Sigmoid colon (tissue), 7 donors: Measurements from ENCODE around the gene FASN. TPM values are rescaled to one million over a fixed set of nuclear protein-coding genes. Genes with fewer than 3 reads are reported as not detected.

Experiments used
- DNase-seq: peaks from one replicate; pipeline ENCODE4 v3.0.0-alpha.2; 2019
- H3K27ac ChIP-seq, 4 donors: fragments of 200-600 bp; sonication (generic); one replicate each; pipeline ENCODE4 v1.5.1; 2016 to 2019; ENCODE audit warnings: mild to moderate bottlenecking in 1 of 4
- H3K27me3 ChIP-seq, 3 donors: fragments of 200-600 bp; sonication (generic); one replicate each; pipeline ENCODE4 v1.5.1; 2019; ENCODE audit warnings: mild to moderate bottlenecking in 1 of 3
- H3K36me3 ChIP-seq, 4 donors: fragments of 200-600 bp; sonication (generic); one replicate each; pipeline ENCODE4 v1.5.1; 2016 to 2019
- H3K4me1 ChIP-seq, 4 donors: fragments of 200-600 bp; sonication (generic); one replicate each; pipeline ENCODE4 v1.5.1; 2017 to 2019
- H3K4me3 ChIP-seq, 4 donors: fragments of 200-600 bp; sonication (generic); one replicate each; pipeline ENCODE4 v1.5.1; 2017 to 2019; ENCODE audit warnings: mild to moderate bottlenecking in 2 of 4, moderate library complexity in 1 of 4
- H3K9me3 ChIP-seq, 4 donors: fragments of 200-600 bp in 3 of 4; sonication (generic) in 3 of 4; one replicate each; pipeline versions ENCODE4 v1.5.1 to v1.6.1; 2013 to 2019
- CTCF ChIP-seq, 4 experiments: fragments of 450-650 bp in 3 of 4; fragments of 200-600 bp in 1 of 4; IDR thresholded peaks; one replicate each; pipeline ENCODE4 v1.5.1; 2016 to 2019; ENCODE audit warnings: antibody characterized with exemption in 4 of 4, mild to moderate bottlenecking in 3 of 4, moderate library complexity in 2 of 4
- EP300 ChIP-seq, 4 donors: sonication (generic); formaldehyde crosslinking; IDR thresholded peaks; one replicate each; pipeline ENCODE4 v1.6.1; 2017; ENCODE audit warnings: antibody characterized with exemption in 4 of 4
- POLR2A ChIP-seq, 2 donors: fragments of 450-650 bp; IDR thresholded peaks; one replicate each; pipeline ENCODE4 v1.6.1; 2016; ENCODE audit warnings: antibody characterized with exemption in 2 of 2, mild to moderate bottlenecking in 2 of 2, moderate library complexity in 2 of 2
- POLR2AphosphoS5 ChIP-seq, 4 donors: sonication (generic); formaldehyde crosslinking; IDR thresholded peaks; one replicate each; pipeline ENCODE4 v1.6.1; 2017; ENCODE audit warnings: antibody characterized with exemption in 4 of 4
- WGBS, 2 donors: extraction: QIAGEN DNeasy Blood & Tissue Kit; methylation state at CpG; one replicate each; pipeline ENCODE4 v1.1.7; 2013; 5-methylcytosine and 5-hydroxymethylcytosine counted together
- intact Hi-C: fragments of 100-400 bp; cut with DNase I; formaldehyde crosslinking; loops from one replicate; pipeline ENCODE4 v1.15.1; 2023
- polyA plus RNA-seq, 3 donors: library from polyadenylated mRNA; stranded (reverse); fragments of 200-250 nt; gene quantifications; one replicate each; pipeline ENCODE4 v1.2.3, GENCODE V29; 2013
- total RNA-seq, 4 donors: library from RNA; depleted of rRNA; stranded (reverse); fragments of >200 nt; gene quantifications; one replicate each; pipeline ENCODE4 v1.1.0, GENCODE V29; 2016
- donor health status: healthy with polysubstance abuse.
- donor health status: Bipolar disorder and iron deficiency.
- donor health status: healthy.

The FASN gene
- total and polyA plus RNA-seq, 7 donors = 12.7 to 152 (median 18.0) TPM

- no peak overlapping the region for H3K27ac ChIP-seq
- intact Hi-C loops = no loop called here
- DNase-seq = no peak
- no peaks in the 10 kb centered on the region for H3K9me3 ChIP-seq
- H3K4me1 ChIP-seq = no peaks in the 10 kb centered on the region
- peaks cover 82 to 100% (median 97%) of the 10 kb centered on the region in 4 donors for H3K36me3 ChIP-seq
- H3K4me3 ChIP-seq = no peak overlapping the region
- WGBS, 2 donors = 91 to 94% methylated on average over 39 of the region's 39 CpGs
- H3K27me3 ChIP-seq = no peaks in the 10 kb centered on the region
- TF ChIP-seq EP300 (IDR thresholded peaks at IDR 0.05) (no peak), POLR2AphosphoS5 (IDR thresholded peaks at IDR 0.05) (no peak), POLR2A (IDR thresholded peaks at IDR 0.05) (no peak)
Observed at GRCh38 chr17:82086941-82087906, 10.8 kb downstream of the FASN start.

- intact Hi-C loops = no loop called here
- H3K4me1 ChIP-seq = no peaks in the 10 kb centered on the region
- no peaks in the 10 kb centered on the region for H3K27me3 ChIP-seq
- no peak overlapping the region for H3K4me3 ChIP-seq
- no peak overlapping the region for H3K27ac ChIP-seq
- DNase-seq = no peak
- no peaks in the 10 kb centered on the region for H3K9me3 ChIP-seq
- H3K36me3 ChIP-seq = peaks cover 81 to 100% (median 94%) of the 10 kb centered on the region in 4 donors
- no peak for TF ChIP-seq POLR2AphosphoS5 (IDR thresholded peaks at IDR 0.05)
- WGBS, 2 donors = 90 to 93% methylated on average over 25 of the region's 25 CpGs
Observed at GRCh38 chr17:82085931-82086764, 11.9 kb downstream of the FASN start.

- Histone ChIP-seq H3K4me3 (no peak overlapping the region), H3K27me3 (no peaks in the 10 kb centered on the region), H3K36me3 (peaks cover 81 to 100% (median 95%) of the 10 kb centered on the region in 4 donors), H3K27ac (no peak overlapping the region), H3K4me1 (no peaks in the 10 kb centered on the region), H3K9me3 (no peaks in the 10 kb centered on the region)
- no peak for DNase-seq
- TF ChIP-seq CTCF (IDR thresholded peaks at IDR 0.05) = no peak
- no peak for TF ChIP-seq EP300 (IDR thresholded peaks at IDR 0.05)
- no peak for TF ChIP-seq POLR2AphosphoS5 (IDR thresholded peaks at IDR 0.05)
- no peak for TF ChIP-seq POLR2A (IDR thresholded peaks at IDR 0.05)
- WGBS, 2 donors = 91 to 92% methylated on average over 49 of the region's 49 CpGs
- intact Hi-C loops = no loop called here
Observed at GRCh38 chr17:82085031-82085861, 12.8 kb downstream of the FASN start.

DNA sequence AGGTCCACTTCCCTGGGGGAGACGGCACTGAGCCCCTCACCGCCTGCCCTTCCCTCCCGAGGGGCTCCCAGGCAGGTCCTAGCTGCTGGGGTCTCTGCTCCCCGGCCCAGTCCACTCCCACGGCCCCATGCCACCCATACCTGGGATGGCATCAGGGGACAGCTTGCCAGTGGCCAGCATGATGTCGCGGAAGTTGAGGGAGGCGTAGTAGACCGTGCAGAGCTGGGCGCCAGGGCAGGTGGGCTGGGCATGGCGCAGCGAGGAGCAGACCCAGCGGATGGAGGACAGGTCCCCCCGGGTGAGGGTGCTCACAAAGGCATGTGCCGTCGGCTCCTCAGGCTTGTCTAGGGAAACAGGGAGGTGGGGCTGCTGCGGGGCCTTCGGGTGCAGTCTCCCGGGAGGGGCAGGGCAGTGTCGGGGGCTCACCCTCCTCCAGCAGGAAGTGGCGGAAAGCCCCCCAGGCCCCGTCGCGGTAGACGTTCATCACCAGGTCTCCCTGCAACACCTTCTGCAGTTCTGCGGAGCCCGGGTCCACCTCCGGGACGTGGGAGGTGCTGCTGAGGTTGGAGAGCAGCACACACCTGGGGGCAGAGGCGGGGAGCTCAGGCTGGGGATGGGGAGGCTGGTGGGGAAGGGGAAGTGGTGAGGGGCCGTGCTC, 13.5 kb downstream of the FASN start:
- no peaks in the 10 kb centered on the region for H3K9me3 ChIP-seq
- TF ChIP-seq POLR2A (IDR thresholded peaks at IDR 0.05) (no peak), EP300 (IDR thresholded peaks at IDR 0.05) (no peak), POLR2AphosphoS5 (IDR thresholded peaks at IDR 0.05) (no peak), CTCF (IDR thresholded peaks at IDR 0.05) (no peak)
- no peak for DNase-seq
- no peaks in the 10 kb centered on the region for H3K4me1 ChIP-seq
- H3K27ac ChIP-seq = no peak overlapping the region
- H3K27me3 ChIP-seq = no peaks in the 10 kb centered on the region
- WGBS, 2 donors = 94 to 95% methylated on average over 31 of the region's 31 CpGs
- H3K36me3 ChIP-seq = peaks cover 78 to 100% (median 93%) of the 10 kb centered on the region in 4 donors
- H3K4me3 ChIP-seq = no peak overlapping the region
- intact Hi-C loops = no loop called here
